Effector memory CD8-positive, alpha-beta T cell (primary cell): Measurements from ENCODE around the gene MOXD1.
"Not testable (repeated sequence)": the region's sequence is repeated elsewhere in the genome, so short reads cannot be mapped to it uniquely, and the experiment has no call there.

Experiments
- ATAC-seq: fragments of 150-1000 bp; cut with Tn5 transposase; replicated peaks from 2 replicates; pipeline ENCODE4 v1.10.0; 2021; ENCODE audit warnings: mild to moderate bottlenecking, moderate library complexity
- DNase-seq, 3 experiments: peaks; one replicate each; pipeline ENCODE4 v3.0.0; 2021
- H3K27ac Mint-ChIP-seq, 2 donors: one replicate each; pipeline ENCODE4 v1.8.0; 2022; ENCODE audit warnings: mild to moderate bottlenecking in 2 of 2, mixed read lengths in 2 of 2, moderate library complexity in 2 of 2
- H3K27me3 Mint-ChIP-seq, 2 donors: one replicate each; pipeline ENCODE4 v1.8.0; 2022; ENCODE audit warnings: mixed read lengths in 2 of 2
- H3K36me3 Mint-ChIP-seq: one replicate; pipeline ENCODE4 v1.8.0; 2022; ENCODE audit warnings: mild to moderate bottlenecking, moderate library complexity, mixed read lengths; ENCODE audit not compliant: insufficient read depth
- H3K4me1 Mint-ChIP-seq, 2 donors: one replicate each; pipeline ENCODE4 v1.8.0; 2022; ENCODE audit warnings: low read depth in 2 of 2, mixed read lengths in 2 of 2
- H3K4me3 Mint-ChIP-seq, 2 donors: one replicate each; pipeline ENCODE4 v1.8.0; 2022; ENCODE audit warnings: mild to moderate bottlenecking in 2 of 2, mixed read lengths in 2 of 2, moderate library complexity in 2 of 2
- H3K9me3 Mint-ChIP-seq, 2 donors: one replicate each; pipeline ENCODE4 v1.8.0; 2022; ENCODE audit warnings: mixed read lengths in 2 of 2

MOXD1 gene

GRCh38 chr6:132275066-132275970 is 126.0 kb downstream of the MOXD1 start:
- Mint-ChIP-seq H3K27me3 (peaks cover 29 to 51% of the 10 kb centered on the region in 2 donors), H3K4me1 (no peaks in the 10 kb centered on the region), H3K36me3 (no peaks in the 10 kb centered on the region), H3K4me3 (no peak overlapping the region), H3K27ac (no peak overlapping the region), H3K9me3 (no peaks in the 10 kb centered on the region)
- DNase-seq (no peak), ATAC-seq (no peak)

DNA sequence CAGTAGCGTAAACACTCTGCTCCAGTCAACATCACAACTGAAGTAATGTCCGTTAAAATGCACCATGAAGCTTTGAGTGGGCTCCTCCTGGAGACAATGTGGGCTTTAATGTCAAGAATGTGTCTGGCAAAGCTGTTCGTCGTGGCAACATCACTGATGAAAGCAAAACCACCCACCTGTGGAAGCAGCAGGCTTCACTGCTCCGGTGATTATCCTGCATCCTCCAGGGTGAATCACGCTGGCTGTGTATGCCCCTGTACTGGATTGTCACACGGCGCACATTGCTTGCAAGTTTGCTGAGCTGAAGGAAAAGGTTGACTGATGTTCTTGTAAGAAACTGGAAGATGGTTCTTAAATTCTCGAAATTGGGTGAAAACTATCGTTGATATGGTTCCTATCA is 128.5 kb downstream of the MOXD1 start:
- Mint-ChIP-seq H3K36me3 (no peaks in the 10 kb centered on the region), H3K27me3 (peaks cover 31 to 56% of the 10 kb centered on the region in 2 donors), H3K9me3 (no peaks in the 10 kb centered on the region), H3K27ac (no peak overlapping the region), H3K4me3 (no peak overlapping the region), H3K4me1 (peaks cover 0 to 1% of the 10 kb centered on the region in 2 donors)
- no peak for DNase-seq
- ATAC-seq, result no peak

- Mint-ChIP-seq H3K4me1 (peaks cover 0 to 1% of the 10 kb centered on the region in 2 donors), H3K36me3 (no peaks in the 10 kb centered on the region)
- no peak for DNase-seq
Measured at GRCh38 chr6:132270726-132271402, 130.4 kb downstream of the MOXD1 start.

GRCh38 chr6:132268666-132269065 is 132.6 kb downstream of the MOXD1 start:
- peaks cover 18 to 38% of the 10 kb centered on the region in 2 donors for H3K27me3 Mint-ChIP-seq
- H3K27ac Mint-ChIP-seq, H3K4me1 Mint-ChIP-seq, DNase-seq, H3K4me3 Mint-ChIP-seq, ATAC-seq, H3K36me3 Mint-ChIP-seq, H3K9me3 Mint-ChIP-seq: not testable (repeated sequence)

More at GRCh38 chr6:132270726-132271402, 130.4 kb downstream of the MOXD1 start:
- no peak overlapping the region for H3K27ac Mint-ChIP-seq
- peaks cover 32 to 50% of the 10 kb centered on the region in 2 donors for H3K27me3 Mint-ChIP-seq
- no peak overlapping the region for H3K4me3 Mint-ChIP-seq
- ATAC-seq, result no peak
- H3K9me3 Mint-ChIP-seq, result no peaks in the 10 kb centered on the region

GRCh38 chr6:132268209-132268608 is 133.1 kb downstream of the MOXD1 start:
- ATAC-seq (no peak), DNase-seq (no peak)
- Mint-ChIP-seq H3K4me3 (no peak overlapping the region), H3K27me3 (peaks cover 18 to 35% of the 10 kb centered on the region in 2 donors), H3K4me1 (peaks cover 0 to 1% of the 10 kb centered on the region in 2 donors), H3K9me3 (no peaks in the 10 kb centered on the region), H3K36me3 (no peaks in the 10 kb centered on the region), H3K27ac (no peak overlapping the region)

DNA sequence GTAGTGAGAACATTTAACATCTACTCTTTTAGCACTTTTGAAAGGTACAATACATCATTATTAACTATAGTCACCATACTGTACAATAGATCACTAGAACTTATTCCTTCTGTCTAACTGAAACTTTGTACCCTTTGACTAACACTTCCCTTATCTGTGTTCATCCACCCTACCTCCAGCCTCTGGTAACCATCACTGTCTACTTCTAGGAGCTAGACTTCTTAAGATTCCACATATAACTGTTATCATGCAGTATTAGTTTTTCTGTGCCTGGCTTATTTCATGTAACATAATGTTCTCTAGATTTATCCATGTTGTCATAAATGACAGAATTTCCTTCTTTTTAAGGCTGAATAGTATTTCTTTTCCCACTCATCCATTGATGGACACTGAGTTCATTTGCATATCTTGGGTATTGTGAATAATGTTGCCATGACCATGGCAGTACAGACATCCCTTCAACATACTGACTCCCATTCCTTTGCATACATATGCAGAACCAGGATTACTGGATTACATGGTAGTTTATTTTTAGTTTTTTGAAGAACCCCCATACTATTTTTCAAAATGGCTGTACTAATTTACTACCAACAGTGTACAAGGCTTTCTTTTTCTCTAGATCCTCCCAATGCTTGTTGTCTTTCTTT is 135.7 kb downstream of the MOXD1 start:
- no peak for DNase-seq
- Mint-ChIP-seq H3K36me3 (no peaks in the 10 kb centered on the region), H3K4me3 (no peak overlapping the region), H3K4me1 (peaks cover 0 to 1% of the 10 kb centered on the region in 2 donors), H3K9me3 (no peaks in the 10 kb centered on the region), H3K27me3 (peaks cover 20 to 29% of the 10 kb centered on the region in 2 donors), H3K27ac (no peak overlapping the region)
- no peak for ATAC-seq

DNA sequence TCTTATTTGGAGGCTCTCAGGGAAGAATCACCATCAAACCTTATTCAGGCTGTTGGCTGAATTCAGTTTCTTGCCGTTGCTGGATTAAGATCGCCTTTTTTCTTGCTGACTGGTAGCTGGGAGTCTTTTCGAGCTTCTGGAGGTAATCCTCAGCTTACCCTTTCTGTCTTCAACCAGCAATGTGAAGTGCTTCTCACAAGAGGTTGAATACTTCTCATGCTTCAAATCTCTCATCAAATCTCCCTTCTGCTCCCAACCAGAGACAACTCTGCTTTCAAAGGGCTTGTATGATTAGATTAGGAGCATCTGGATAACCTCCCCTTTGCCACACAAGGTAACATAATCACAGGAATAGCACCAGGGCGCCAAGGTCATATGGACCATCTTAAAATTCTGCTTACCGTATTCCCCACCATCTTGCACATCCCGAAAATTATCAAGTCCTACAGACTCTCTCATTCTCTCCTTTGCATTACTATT is 137.2 kb downstream of the MOXD1 start:
- Mint-ChIP-seq H3K27me3 (peaks cover 13 to 34% of the 10 kb centered on the region in 2 donors), H3K27ac (no peak overlapping the region), H3K36me3 (no peaks in the 10 kb centered on the region), H3K4me3 (no peak overlapping the region), H3K9me3 (no peaks in the 10 kb centered on the region), H3K4me1 (peaks cover 0 to 1% of the 10 kb centered on the region in 2 donors)
- no peak for DNase-seq
- ATAC-seq, result no peak

DNA sequence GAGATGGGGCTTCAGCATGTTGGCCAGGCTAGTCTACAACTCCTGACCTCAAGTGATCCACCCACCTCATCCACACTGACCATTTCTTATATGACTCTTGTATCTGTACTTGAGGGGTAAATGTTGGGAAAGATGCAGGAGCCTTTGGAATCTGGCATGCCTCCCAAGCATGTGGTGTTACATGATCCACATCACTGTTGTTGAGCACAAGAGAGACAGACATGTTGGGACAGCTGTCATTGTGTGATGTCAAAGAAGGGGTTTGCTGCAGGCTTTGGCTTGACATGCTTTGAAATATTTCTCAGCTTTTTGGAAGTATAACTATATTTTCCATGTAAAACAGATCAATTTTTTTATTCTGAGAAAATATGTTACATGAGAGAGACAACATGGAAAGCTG is 139.9 kb downstream of the MOXD1 start:
- no peak for DNase-seq
- H3K27me3 Mint-ChIP-seq, result peaks cover 13 to 23% of the 10 kb centered on the region in 2 donors
- H3K9me3 Mint-ChIP-seq, result no peaks in the 10 kb centered on the region
- H3K4me3 Mint-ChIP-seq, result no peak overlapping the region
- ATAC-seq, result no peak
- no peak overlapping the region for H3K27ac Mint-ChIP-seq
- no peaks in the 10 kb centered on the region for H3K4me1 Mint-ChIP-seq
- H3K36me3 Mint-ChIP-seq, result no peaks in the 10 kb centered on the region

GRCh38 chr6:132259070-132259469 is 142.2 kb downstream of the MOXD1 start:
- H3K9me3 Mint-ChIP-seq, result no peaks in the 10 kb centered on the region
- H3K27ac Mint-ChIP-seq, result no peak overlapping the region
- peaks cover 17 to 28% of the 10 kb centered on the region in 2 donors for H3K27me3 Mint-ChIP-seq
- H3K4me3 Mint-ChIP-seq, result no peak overlapping the region
- H3K4me1 Mint-ChIP-seq, result no peaks in the 10 kb centered on the region
- ATAC-seq, result no peak
- DNase-seq, result no peak
- H3K36me3 Mint-ChIP-seq, result no peaks in the 10 kb centered on the region

DNA sequence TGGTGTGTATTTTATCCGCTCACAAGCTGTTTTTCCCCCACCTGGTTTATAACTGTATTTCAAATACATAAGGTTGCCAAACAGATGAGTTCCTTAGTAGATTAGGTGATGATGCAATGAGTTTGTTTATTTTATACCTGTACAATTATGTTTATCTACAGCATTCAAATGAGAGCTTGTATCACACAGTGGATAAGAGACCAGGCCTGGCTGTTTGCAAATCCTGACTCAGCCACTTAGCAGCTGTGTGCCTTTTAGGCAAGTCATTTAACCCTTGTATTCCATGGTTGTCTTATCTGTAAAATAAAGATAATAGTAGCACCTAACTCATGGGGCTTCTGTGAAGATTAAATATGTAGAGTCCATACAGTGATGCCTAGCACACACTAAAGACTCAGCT is 143.7 kb downstream of the MOXD1 start:
- no peaks in the 10 kb centered on the region for H3K9me3 Mint-ChIP-seq
- H3K4me1 Mint-ChIP-seq, result no peaks in the 10 kb centered on the region
- no peaks in the 10 kb centered on the region for H3K36me3 Mint-ChIP-seq
- DNase-seq (no peak), ATAC-seq (no peak)
- peaks cover 17 to 28% of the 10 kb centered on the region in 2 donors for H3K27me3 Mint-ChIP-seq
- no peak overlapping the region for H3K4me3 Mint-ChIP-seq
- H3K27ac Mint-ChIP-seq, result no peak overlapping the region

DNA sequence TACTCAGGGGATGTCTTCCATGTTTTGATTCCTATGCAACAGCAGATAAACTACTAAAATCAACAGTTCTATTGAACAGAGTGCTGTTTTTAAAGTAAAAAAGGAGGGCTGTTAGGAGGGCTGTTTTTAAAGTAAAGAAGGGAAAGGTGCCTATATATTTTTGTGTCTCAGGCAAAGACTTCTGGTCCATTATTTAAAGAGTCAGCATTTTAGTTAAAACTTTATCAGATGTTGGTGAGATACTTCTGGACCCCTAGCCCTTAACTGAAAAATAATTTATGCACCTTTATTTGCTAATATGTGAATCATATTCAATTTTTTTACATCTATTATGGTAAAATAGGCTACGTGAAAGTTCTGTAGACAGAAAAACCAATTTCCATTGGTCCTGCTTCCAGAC is 144.8 kb downstream of the MOXD1 start:
- H3K4me3 Mint-ChIP-seq, result no peak overlapping the region
- H3K4me1 Mint-ChIP-seq, result no peaks in the 10 kb centered on the region
- no peak overlapping the region for H3K27ac Mint-ChIP-seq
- no peak for DNase-seq
- H3K9me3 Mint-ChIP-seq, result no peaks in the 10 kb centered on the region
- peaks cover 16 to 36% of the 10 kb centered on the region in 2 donors for H3K27me3 Mint-ChIP-seq
- no peak for ATAC-seq
- H3K36me3 Mint-ChIP-seq, result no peaks in the 10 kb centered on the region

DNA sequence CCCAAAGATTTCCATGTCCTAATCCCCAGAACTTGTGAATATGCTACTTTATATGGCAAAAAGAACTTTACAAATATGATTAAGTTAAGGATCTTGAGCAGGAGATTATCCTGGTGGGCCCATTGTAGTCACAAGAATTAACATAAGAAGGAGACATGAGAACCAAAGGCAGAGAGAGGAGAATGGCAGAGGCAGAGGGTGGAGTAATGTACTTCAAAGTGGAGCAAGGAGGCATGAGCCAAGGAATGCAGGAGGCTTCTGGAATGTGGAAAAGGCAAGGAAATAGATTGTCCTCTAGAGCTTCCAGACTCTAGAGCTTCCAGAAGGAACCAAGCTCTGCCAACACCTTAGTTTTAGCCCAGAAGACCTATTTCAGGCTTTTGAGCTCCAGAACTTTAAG is 147.4 kb downstream of the MOXD1 start:
- Mint-ChIP-seq H3K27ac (no peak overlapping the region), H3K4me1 (no peaks in the 10 kb centered on the region), H3K27me3 (peaks cover 10 to 24% of the 10 kb centered on the region in 2 donors), H3K36me3 (no peaks in the 10 kb centered on the region), H3K9me3 (no peaks in the 10 kb centered on the region), H3K4me3 (no peak overlapping the region)
- DNase-seq (no peak), ATAC-seq (no peak)

DNA sequence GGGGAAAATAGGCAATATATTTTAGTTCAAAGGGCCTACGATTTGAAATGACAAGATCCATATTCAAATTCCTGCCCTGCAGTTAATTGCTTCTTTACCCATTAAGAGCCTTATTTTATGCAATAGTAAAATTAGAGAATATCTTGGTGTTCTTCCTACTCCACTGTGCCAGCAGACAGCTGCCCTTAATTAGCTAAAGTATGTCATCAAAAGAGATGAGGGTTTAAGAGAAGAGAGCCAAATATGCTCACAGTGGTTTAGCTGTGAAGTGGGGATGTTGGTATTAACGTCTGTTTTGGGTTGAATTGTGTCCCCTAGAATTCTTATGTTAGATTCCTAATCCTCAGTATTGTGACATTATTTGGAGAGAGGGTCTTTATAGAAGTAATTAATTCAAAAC is 148.1 kb downstream of the MOXD1 start:
- H3K27ac Mint-ChIP-seq, result no peak overlapping the region

More for the DNA sequence above, 148.1 kb downstream of the MOXD1 start:
- Mint-ChIP-seq H3K4me1 (no peaks in the 10 kb centered on the region), H3K27me3 (peaks cover 17 to 31% of the 10 kb centered on the region in 2 donors), H3K4me3 (no peak overlapping the region), H3K9me3 (no peaks in the 10 kb centered on the region), H3K36me3 (no peaks in the 10 kb centered on the region)
- ATAC-seq (no peak), DNase-seq (no peak)
